GM23338 (cell line): ENCODE measurements around the gene RTP5. TPM values are rescaled to one million over a fixed set of nuclear protein-coding genes. Genes with fewer than 3 reads are reported as not detected.

ENCODE experiments used
- ATAC-seq: fragments of 200-7000 bp; cut with Tn5 transposase; 3 replicates; pipeline ENCODE4 v1.9.1; 2020
- DNase-seq: peaks from one replicate; pipeline ENCODE4 v3.0.0-alpha.2; 2015; ENCODE audit warnings: low spot score
- H2AFZ ChIP-seq: fragments of 200-600 bp; sonication (generic); 2 replicates; pipeline ENCODE4 v1.8.0; 2016; ENCODE audit warnings: antibody characterized with exemption, mild to moderate bottlenecking, moderate library complexity
- H3F3A ChIP-seq: fragments of 200-600 bp; sonication (generic); replicated peaks from 2 replicates; pipeline ENCODE4 v1.8.0; 2017; ENCODE audit warnings: antibody characterized with exemption, mixed run types, low read depth
- H3K27ac ChIP-seq: fragments of 200-600 bp; sonication (generic); 2 replicates; pipeline ENCODE4 v1.6.1; 2016; ENCODE audit warnings: low read depth
- H3K27me3 ChIP-seq: fragments of 200-600 bp; sonication (generic); 2 replicates; pipeline ENCODE4 v1.8.0; 2016; ENCODE audit warnings: mild to moderate bottlenecking, mixed run types, moderate library complexity; ENCODE audit not compliant: insufficient read depth
- H3K36me3 ChIP-seq: fragments of 200-600 bp; sonication (generic); 2 replicates; pipeline ENCODE4 v1.8.0; 2016; ENCODE audit warnings: mild to moderate bottlenecking; ENCODE audit not compliant: insufficient read depth
- H3K4me1 ChIP-seq: fragments of 200-600 bp; sonication (generic); 2 replicates; pipeline ENCODE4 v1.8.0; 2016; ENCODE audit warnings: mild to moderate bottlenecking, moderate library complexity; ENCODE audit not compliant: insufficient read depth
- H3K4me2 ChIP-seq: fragments of 200-600 bp; sonication (generic); 2 replicates; pipeline ENCODE4 v1.7.1; 2017; ENCODE audit warnings: mixed run types
- H3K4me3 ChIP-seq: fragments of 200-600 bp; sonication (generic); 2 replicates; pipeline ENCODE4 v1.6.1; 2016; ENCODE audit warnings: mixed run types
- H3K79me2 ChIP-seq: fragments of 200-600 bp; sonication (generic); replicated peaks from 2 replicates; pipeline ENCODE4 v1.8.0; 2017; ENCODE audit warnings: mild to moderate bottlenecking; ENCODE audit not compliant: insufficient read depth
- H3K9me2 ChIP-seq: fragments of 200-600 bp; sonication (generic); 2 replicates; pipeline ENCODE4 v1.8.0; 2017; ENCODE audit not compliant: insufficient read depth
- H4K20me1 ChIP-seq: fragments of 200-600 bp; sonication (generic); replicated peaks from 2 replicates; pipeline ENCODE4 v1.8.0; 2017; ENCODE audit warnings: mild to moderate bottlenecking; ENCODE audit not compliant: insufficient read depth
- H3K27ac Mint-ChIP-seq: 2 replicates; pipeline ENCODE4 v1.8.0; 2020; ENCODE audit warnings: inconsistent platforms, mild to moderate bottlenecking, moderate library complexity, mixed read lengths
- H3K27me3 Mint-ChIP-seq: 3 replicates; pipeline ENCODE4 v1.8.0; 2022; ENCODE audit warnings: low read depth, mild to moderate bottlenecking, moderate library complexity, mixed read lengths, inconsistent platforms; ENCODE audit not compliant: insufficient read depth, poor library complexity
- H3K36me3 Mint-ChIP-seq: 3 replicates; pipeline ENCODE4 v1.8.0; 2021; ENCODE audit warnings: low read depth, mild to moderate bottlenecking, inconsistent platforms, moderate library complexity, mixed read lengths
- H3K4me1 Mint-ChIP-seq: 3 replicates; pipeline ENCODE4 v1.8.0; 2020; ENCODE audit warnings: mild to moderate bottlenecking, inconsistent platforms, mixed read lengths
- H3K4me3 Mint-ChIP-seq: 3 replicates; pipeline ENCODE4 v1.8.0; 2021; ENCODE audit warnings: moderate library complexity, mild to moderate bottlenecking, inconsistent platforms, mixed read lengths
- H3K9me3 Mint-ChIP-seq: 3 replicates; pipeline ENCODE4 v1.8.0; 2020; ENCODE audit warnings: moderate library complexity, mild to moderate bottlenecking, inconsistent platforms, mixed read lengths
- CREB1 ChIP-seq: fragments of 250-450 bp; sonication (Bioruptor Pico); IDR thresholded peaks from 2 replicates; pipeline ENCODE4 v1.5.0; 2020; ENCODE audit warnings: low read depth, mild to moderate bottlenecking, moderate library complexity
- CTCF ChIP-seq, 2 experiments: fragments of 200-600 bp in 1 of 2; sonication (generic) in 1 of 2; conservative IDR thresholded peaks; 2 replicates each; pipeline versions ENCODE4 v1.5.1 to v1.6.1; 2016 to 2017; ENCODE audit warnings: antibody characterized with exemption in 2 of 2, low read depth in 2 of 2, mild to moderate bottlenecking in 2 of 2, moderate library complexity in 1 of 2
- NANOG ChIP-seq: IDR thresholded peaks from 2 replicates; pipeline ENCODE4 v1.6.1; 2016; ENCODE audit warnings: antibody characterized with exemption, borderline replicate concordance
- REST ChIP-seq: IDR thresholded peaks from one replicate; pipeline ENCODE4 v1.6.1; 2018; ENCODE audit warnings: antibody characterized with exemption; ENCODE audit not compliant: unreplicated experiment
- STAT1 ChIP-seq: IDR thresholded peaks from one replicate; pipeline ENCODE4 v1.6.1; 2016; ENCODE audit warnings: antibody characterized with exemption; ENCODE audit not compliant: unreplicated experiment
- polyA plus RNA-seq: library from polyadenylated mRNA; unstranded; fragments of >200 nt; fragmentation: Nextera tagmentation; extraction: Ambion mirVana; gene quantifications from 2 replicates; pipeline ENCODE4 v1.2.1, GENCODE V29; 2016
- total RNA-seq: library from RNA; depleted of rRNA; stranded (reverse); fragments of >200 nt; shearing (Covaris generic); gene quantifications from 2 replicates; pipeline ENCODE4 v1.2.3, GENCODE V29; 2014

RTP5 gene
- total and polyA plus RNA-seq, 2 experiments from 2014 or later = not detected

GRCh38 chr2:241859436-241860183 lies 9.9 kb upstream of the RTP5 start (continued):
- TF ChIP-seq NANOG (no peak), CTCF (conservative IDR thresholded peaks at IDR 0.05; ENCODE audit: low read depth in 2 of 2) (no peak), CREB1 (CRISPR knock-in tag) (no peak)

GRCh38 chr2:241860184-241861078 lies 9.1 kb upstream of the RTP5 start:
- no peaks in the 10 kb centered on the region for H3K27me3 ChIP-seq
- Mint-ChIP-seq H3K27ac (no peak overlapping the region), H3K9me3 (peaks cover 5% of the 10 kb centered on the region), H3K36me3 (no peaks in the 10 kb centered on the region; the same call in 2 of the 3 replicates), H3K4me3 (no peak overlapping the region), H3K4me1 (peaks cover 24% of the 10 kb centered on the region), H3K27me3 (peaks cover 19% of the 10 kb centered on the region)
- TF ChIP-seq STAT1 (no peak), REST (no peak)
- H3K4me3 ChIP-seq = no peak overlapping the region
- no peak for ATAC-seq
- no peaks in the 10 kb centered on the region for H3K36me3 ChIP-seq
- peaks cover 7% of the 10 kb centered on the region; the same call in 1 of the 2 replicates for H3K4me1 ChIP-seq
- H4K20me1 ChIP-seq = no peaks in the 10 kb centered on the region
- DNase-seq = no peak
- H3F3A ChIP-seq = peaks cover 13% of the 10 kb centered on the region; the same call in 1 of the 2 replicates
- H3K4me2 ChIP-seq = no peak overlapping the region
- no peak overlapping the region for H2AFZ ChIP-seq
- H3K9me2 ChIP-seq = no peaks in the 10 kb centered on the region
- no peak overlapping the region for H3K27ac ChIP-seq
- no peaks in the 10 kb centered on the region for H3K79me2 ChIP-seq
